Upper lobe of left lung (tissue), 6 donors: ENCODE data around the gene ZNF597. TPM values are rescaled to one million over a fixed set of nuclear protein-coding genes. Genes with fewer than 3 reads are reported as not detected.

Source experiments
- ATAC-seq, 2 donors: fragments of 200-7000 bp; cut with Tn5 transposase; one replicate each; pipeline ENCODE4 v1.9.1; 2022; ENCODE audit warnings: mild to moderate bottlenecking in 2 of 2, moderate library complexity in 2 of 2; ENCODE audit not compliant: low FRiP score in 2 of 2
- DNase-seq, 2 donors: peaks; one replicate each; pipeline ENCODE4 v3.0.0-alpha.2; 2019 to 2020
- H3K27ac ChIP-seq, 4 donors: fragments of 200-600 bp; sonication (generic); one replicate each; pipeline ENCODE4 v1.5.1; 2016 to 2019
- H3K27me3 ChIP-seq, 4 donors: fragments of 200-600 bp; sonication (generic); one replicate each; pipeline ENCODE4 v1.5.1; 2017 to 2019
- H3K36me3 ChIP-seq, 4 donors: fragments of 200-600 bp; sonication (generic); one replicate each; pipeline ENCODE4 v1.5.1; 2016 to 2019
- H3K4me1 ChIP-seq, 4 donors: fragments of 200-600 bp; sonication (generic); one replicate each; pipeline ENCODE4 v1.5.1; 2018 to 2019
- H3K4me3 ChIP-seq, 4 donors: fragments of 200-600 bp; sonication (generic); one replicate each; pipeline ENCODE4 v1.5.1; 2017 to 2019; ENCODE audit warnings: mild to moderate bottlenecking in 2 of 4, moderate library complexity in 1 of 4
- H3K9me3 ChIP-seq, 4 donors: fragments of 200-600 bp; sonication (generic); one replicate each; pipeline ENCODE4 v1.5.1; 2018 to 2019
- CTCF ChIP-seq, 6 experiments: fragments of 450-650 bp in 4 of 6; fragments of 200-600 bp in 2 of 6; sonication (generic) in 2 of 6; IDR thresholded peaks; one replicate each; pipeline ENCODE4 v1.5.1; 2016 to 2019; ENCODE audit warnings: antibody characterized with exemption in 6 of 6
- EP300 ChIP-seq, 4 donors: sonication (generic); formaldehyde crosslinking; IDR thresholded peaks; one replicate each; pipeline ENCODE4 v1.5.1; 2017; ENCODE audit warnings: antibody characterized with exemption in 4 of 4, control low read depth in 2 of 4
- POLR2A ChIP-seq, 4 donors: fragments of 450-650 bp; IDR thresholded peaks; one replicate each; pipeline ENCODE4 v1.5.1; 2016 to 2017; ENCODE audit warnings: antibody characterized with exemption in 4 of 4, mild to moderate bottlenecking in 2 of 4
- POLR2AphosphoS5 ChIP-seq, 2 donors: sonication (generic); formaldehyde crosslinking; IDR thresholded peaks; one replicate each; pipeline ENCODE4 v1.5.1; 2017; ENCODE audit warnings: antibody characterized with exemption in 2 of 2
- WGBS, 2 donors: methylation state at CpG; one replicate each; pipeline ENCODE4 v1.1.5; 2017 to 2018; 5-methylcytosine and 5-hydroxymethylcytosine counted together
- total RNA-seq, 6 donors: library from RNA; depleted of rRNA in 4 of 6; stranded (reverse); fragments of >200 nt in 4 of 6; gene quantifications; one replicate each; pipeline versions ENCODE4 v1.1.0 to v1.2.1, GENCODE V29; 2016 to 2021
- donor health status: DM: no; HTN: no; CAD: no; lungs with moderate emphysema.
- donor health status: DM: no; HTN: yes; CAD: no; lungs with severe emphysema.

ZNF597 gene
- total RNA-seq, 6 donors from 2014 or later, result 0.78 to 7.7 (median 4.6) TPM

GRCh38 chr16:3469736-3470135, 26.4 kb upstream of the ZNF597 start:
- no peak overlapping the region for H3K4me3 ChIP-seq
- H3K9me3 ChIP-seq, result no peaks in the 10 kb centered on the region
- TF ChIP-seq EP300 (IDR thresholded peaks at IDR 0.05) (no peak), POLR2A (IDR thresholded peaks at IDR 0.05) (no peak), POLR2AphosphoS5 (IDR thresholded peaks at IDR 0.05) (no peak), CTCF (IDR thresholded peaks at IDR 0.05) (no peak)
- no peak for ATAC-seq
- DNase-seq, result no peak
- H3K27me3 ChIP-seq, result no peaks in the 10 kb centered on the region
- H3K36me3 ChIP-seq, result peaks cover 2 to 16% (median 8%) of the 10 kb centered on the region in 4 donors
- WGBS, 2 donors, result 83 to 96% methylated on average over 4 to 6 of the region's 7 CpGs
- H3K27ac ChIP-seq, result no peak overlapping the region
- peaks cover 4 to 41% (median 23%) of the 10 kb centered on the region in 4 donors for H3K4me1 ChIP-seq

GRCh38 chr16:3468501-3468900, 25.2 kb upstream of the ZNF597 start:
- no peak for DNase-seq
- no peaks in the 10 kb centered on the region for H3K9me3 ChIP-seq
- H3K4me1 ChIP-seq, result peaks cover 13 to 49% (median 24%) of the 10 kb centered on the region in 4 donors
- TF ChIP-seq POLR2AphosphoS5 (IDR thresholded peaks at IDR 0.05) (no peak), POLR2A (IDR thresholded peaks at IDR 0.05) (no peak), CTCF (IDR thresholded peaks at IDR 0.05) (no peak), EP300 (IDR thresholded peaks at IDR 0.05) (no peak)
- no peaks in the 10 kb centered on the region for H3K27me3 ChIP-seq
- ATAC-seq, result no peak
- H3K4me3 ChIP-seq, result no peak overlapping the region
- WGBS, 2 donors, result 84 to 91% methylated on average over 15 of the region's 15 CpGs
- peaks cover 2 to 16% (median 8%) of the 10 kb centered on the region in 4 donors for H3K36me3 ChIP-seq
- no peak overlapping the region for H3K27ac ChIP-seq

- no peak for TF ChIP-seq EP300 (IDR thresholded peaks at IDR 0.05)
- no peak for TF ChIP-seq POLR2A (IDR thresholded peaks at IDR 0.05)
- no peak for TF ChIP-seq CTCF (IDR thresholded peaks at IDR 0.05)
- no peak for TF ChIP-seq POLR2AphosphoS5 (IDR thresholded peaks at IDR 0.05)
- Histone ChIP-seq H3K9me3 (no peaks in the 10 kb centered on the region), H3K27me3 (no peaks in the 10 kb centered on the region), H3K4me3 (no peak overlapping the region), H3K4me1 (peaks cover 13 to 49% (median 24%) of the 10 kb centered on the region in 4 donors), H3K36me3 (peaks cover 2 to 16% (median 8%) of the 10 kb centered on the region in 4 donors), H3K27ac (no peak overlapping the region)
- no peak for ATAC-seq
- WGBS, 2 donors, result 80 to 83% methylated on average over 4 of the region's 4 CpGs
- DNase-seq, result no peak
Observed at GRCh38 chr16:3467921-3468320, 24.6 kb upstream of the ZNF597 start.

GRCh38 chr16:3467182-3467581, 23.9 kb upstream of the ZNF597 start:
- Histone ChIP-seq H3K27ac (no peak overlapping the region), H3K27me3 (no peaks in the 10 kb centered on the region), H3K4me3 (no peak overlapping the region), H3K4me1 (peaks cover 19 to 51% (median 24%) of the 10 kb centered on the region in 4 donors), H3K9me3 (no peaks in the 10 kb centered on the region), H3K36me3 (peaks cover 2 to 16% (median 8%) of the 10 kb centered on the region in 4 donors)
- 85 to 86% methylated on average over 8 of the region's 8 CpGs for WGBS, 2 donors
- ATAC-seq (no peak), DNase-seq (peak in 1 of 2 donors; percentile 44)
- no peak for TF ChIP-seq POLR2AphosphoS5 (IDR thresholded peaks at IDR 0.05)
- TF ChIP-seq CTCF (IDR thresholded peaks at IDR 0.05), result no peak
- TF ChIP-seq EP300 (IDR thresholded peaks at IDR 0.05), result no peak
- TF ChIP-seq POLR2A (IDR thresholded peaks at IDR 0.05), result no peak

GRCh38 chr16:3465911-3466584, 22.7 kb upstream of the ZNF597 start:
- no peak overlapping the region for H3K27ac ChIP-seq
- H3K9me3 ChIP-seq, result no peaks in the 10 kb centered on the region
- DNase-seq (no peak), ATAC-seq (no peak)
- H3K4me1 ChIP-seq, result peaks cover 23 to 62% (median 32%) of the 10 kb centered on the region in 4 donors
- no peak for TF ChIP-seq POLR2A (IDR thresholded peaks at IDR 0.05)
- no peak for TF ChIP-seq EP300 (IDR thresholded peaks at IDR 0.05)
- no peak for TF ChIP-seq POLR2AphosphoS5 (IDR thresholded peaks at IDR 0.05)
- no peak for TF ChIP-seq CTCF (IDR thresholded peaks at IDR 0.05)
- no peaks in the 10 kb centered on the region for H3K27me3 ChIP-seq
- 84 to 90% methylated on average over 20 to 21 of the region's 21 CpGs for WGBS, 2 donors
- no peak overlapping the region for H3K4me3 ChIP-seq
- H3K36me3 ChIP-seq, result peaks cover 2 to 16% (median 8%) of the 10 kb centered on the region in 4 donors
